K562 (cell line): ENCODE results near the gene TXNL1. TPM values are rescaled to one million over a fixed set of nuclear protein-coding genes. Genes with fewer than 3 reads are reported as not detected.

Experiments used
- ATAC-seq: fragments of 200-7000 bp; cut with Tn5 transposase; 3 replicates; pipeline ENCODE4 v1.9.1; 2020; ENCODE audit warnings: moderate library complexity
- BruUV-seq: library from RNA; stranded (reverse); fragments of 400-500 nt; replicated peaks from 2 replicates; lab custom pipeline; 2021; lab: Mats Ljungman, UMichigan
- CTCF ChIA-PET: fragments of 300-600 bp; formaldehyde crosslinking; extraction: SDS; loops from one replicate; lab custom pipeline; 2021; ENCODE audit warnings: low intra/inter-chr PET ratio; lab: Yijun Ruan, JAX
- POLR2A ChIA-PET: fragments of 300-600, 350-650 bp; sonication (Branson Sonifier 250); formaldehyde crosslinking; extraction: SDS; loops from one replicate; lab custom pipeline; 2021; ENCODE audit warnings: antibody characterized with exemption, inconsistent platforms; lab: Yijun Ruan, JAX
- DNase-seq, 4 experiments: peaks; one replicate each; pipeline versions ENCODE4 v3.0.0 to v3.0.0-alpha.2; 2011 to 2018; ENCODE audit warnings: low spot score in 3 of 4, mixed read lengths in 3 of 4; ENCODE audit errors: extremely low read depth in 1 of 4
- FAIRE-seq: peaks from 2 replicates; lab custom pipeline; 2011; peaks lifted over from hg19 to GRCh38; lab: Jason Lieb, UNC
- H2AFZ ChIP-seq: 2 replicates; pipeline ENCODE4 v1.6.0; 2011; ENCODE audit warnings: low read depth, low read length, control low read depth, inconsistent platforms
- H3K27ac ChIP-seq: fragments of 200-600 bp; 3 replicates; pipeline ENCODE4 v1.8.0; 2011; ENCODE audit warnings: low read depth, mild to moderate bottlenecking, control low read depth, inconsistent platforms, low read length, moderate library complexity, mixed read lengths; ENCODE audit errors: extremely low read depth
- H3K27me3 ChIP-seq, 2 experiments: fragments of 300-600 bp in 1 of 2; 2 replicates in 1 of 2; 3 replicates in 1 of 2; pipeline versions ENCODE4 v1.6.0 to v1.8.0; 2011; ENCODE audit warnings: inconsistent platforms in 2 of 2, low read length in 2 of 2, mild to moderate bottlenecking in 1 of 2, mixed read lengths in 1 of 2, moderate library complexity in 1 of 2; ENCODE audit not compliant: control insufficient read depth in 2 of 2, insufficient read depth in 2 of 2
- H3K36me3 ChIP-seq: fragments of 300-600 bp; 3 replicates; pipeline ENCODE4 v1.8.0; 2011; ENCODE audit warnings: mild to moderate bottlenecking, low read length, inconsistent platforms; ENCODE audit not compliant: control insufficient read depth, insufficient read depth
- H3K4me1 ChIP-seq, 2 experiments: fragments of 200-600 bp in 1 of 2; replicated peaks in 1 of 2; 2 replicates in 1 of 2; 3 replicates in 1 of 2; pipeline versions ENCODE4 v1.5.1 to v1.8.0; 2011; ENCODE audit warnings: inconsistent platforms in 2 of 2, low read length in 2 of 2, mild to moderate bottlenecking in 1 of 2, mixed read lengths in 1 of 2, moderate library complexity in 1 of 2; ENCODE audit not compliant: control insufficient read depth in 2 of 2, insufficient read depth in 2 of 2
- H3K4me2 ChIP-seq: 2 replicates; pipeline ENCODE4 v1.6.1; 2011; ENCODE audit warnings: low read length, control low read depth, inconsistent platforms, mixed read lengths; ENCODE audit not compliant: insufficient read depth
- H3K4me3 ChIP-seq: fragments of 200-600 bp; sonication (generic), shearing (Covaris generic); 2 replicates; pipeline ENCODE4 v1.5.1; 2016; ENCODE audit warnings: control low read depth, inconsistent platforms
- H3K79me2 ChIP-seq: fragments of 200-600 bp; 3 replicates; pipeline ENCODE4 v1.8.0; 2011; ENCODE audit warnings: low read length, inconsistent platforms; ENCODE audit not compliant: control insufficient read depth, insufficient read depth
- H3K9ac ChIP-seq, 2 experiments: 2 replicates each; pipeline versions ENCODE4 v1.6.0 to v1.6.1; 2011; ENCODE audit warnings: low read depth in 2 of 2, low read length in 2 of 2, control low read depth in 1 of 2, inconsistent platforms in 1 of 2, mild to moderate bottlenecking in 1 of 2, mixed read lengths in 1 of 2; ENCODE audit not compliant: insufficient read depth in 1 of 2
- H3K9me1 ChIP-seq: one replicate; pipeline ENCODE4 v1.6.0; 2011; ENCODE audit warnings: inconsistent platforms, mild to moderate bottlenecking, low read length, moderate library complexity; ENCODE audit not compliant: control insufficient read depth, insufficient read depth
- H3K9me3 ChIP-seq: replicated peaks from 2 replicates; pipeline ENCODE4 v1.5.1; 2011; ENCODE audit warnings: low read depth, low read length, inconsistent platforms; ENCODE audit not compliant: control insufficient read depth, insufficient read depth
- H4K20me1 ChIP-seq: replicated peaks from 2 replicates; pipeline ENCODE4 v1.6.1; 2011; ENCODE audit warnings: low read length, inconsistent platforms, mixed read lengths; ENCODE audit not compliant: control insufficient read depth, insufficient read depth
- ATF7 ChIP-seq: fragments of 450-650 bp; IDR thresholded peaks from 2 replicates; pipeline ENCODE4 v1.7.1; 2014; ENCODE audit warnings: mild to moderate bottlenecking, moderate library complexity
- EP400 ChIP-seq: fragments of 450-650 bp; IDR thresholded peaks from 2 replicates; pipeline ENCODE4 v1.6.1; 2017; ENCODE audit warnings: antibody characterized with exemption, mild to moderate bottlenecking, moderate library complexity
- GTF2A2 ChIP-seq: IDR thresholded peaks from 2 replicates; pipeline ENCODE4 v1.6.1; 2016; ENCODE audit warnings: mild to moderate bottlenecking, missing genetic modification characterization, missing compliant biosample characterization
- KDM2B ChIP-seq: fragments of 250-450 bp; sonication (Bioruptor Pico); IDR thresholded peaks from 2 replicates; pipeline ENCODE4 v1.8.0; 2021; ENCODE audit warnings: mild to moderate bottlenecking, moderate library complexity
- MCM5 ChIP-seq: fragments of 450-650 bp; IDR thresholded peaks from 2 replicates; pipeline ENCODE4 v1.6.1; 2016; ENCODE audit warnings: low read depth
- NUFIP1 ChIP-seq: fragments of 450-650 bp; IDR thresholded peaks from 2 replicates; pipeline ENCODE4 v1.6.1; 2018; ENCODE audit not compliant: partially characterized antibody
- THRB ChIP-seq: fragments of 450-650 bp; formaldehyde crosslinking; conservative IDR thresholded peaks from 2 replicates; pipeline ENCODE4 v1.4.0; 2022; ENCODE audit warnings: mild to moderate bottlenecking, missing genetic modification characterization
- ZBED1 ChIP-seq: IDR thresholded peaks from 2 replicates; pipeline ENCODE4 v1.6.1; 2014
- ZBTB34 ChIP-seq: fragments of 250-450 bp; sonication (Bioruptor Pico); IDR thresholded peaks from 2 replicates; pipeline ENCODE4 v1.8.0; 2021; ENCODE audit warnings: mild to moderate bottlenecking, moderate library complexity
- ZC3H11A ChIP-seq: IDR thresholded peaks from 2 replicates; pipeline ENCODE4 v1.6.1; 2012; ENCODE audit warnings: low read depth, low read length, improper control_type of control experiment
- ZNF212 ChIP-seq: fragments of 450-650 bp; formaldehyde crosslinking; IDR thresholded peaks from 2 replicates; pipeline ENCODE4 v1.4.0; 2020; ENCODE audit warnings: mild to moderate bottlenecking
- ZSCAN29 ChIP-seq: fragments of 450-650 bp; IDR thresholded peaks from 2 replicates; pipeline ENCODE4 v1.6.1; 2017
- WGBS: fragments of 100-300 bp; shearing (Covaris generic); methylation state at CpG from one replicate; pipeline ENCODE4 v1.1.6; 2016; ENCODE audit warnings: low coverage, mixed read lengths; ENCODE audit not compliant: insufficient coverage; ENCODE audit errors: missing lambda C conversion rate; 5-methylcytosine and 5-hydroxymethylcytosine counted together
- in situ Hi-C: fragments of 300-500 bp; cut with MboI; formaldehyde crosslinking; loops from 4 replicates; pipeline ENCODE4 v1.15.0; 2018; ENCODE audit warnings: inconsistent platforms, mixed read lengths
- intact Hi-C: fragments of 100-400 bp; cut with micrococcal nuclease; formaldehyde crosslinking; loops from 2 replicates; pipeline ENCODE4 v1.14.2; 2022
- polyA plus RNA-seq, 8 experiments: library from polyadenylated mRNA; depleted of rRNA in 4 of 8; stranded (reverse) in 5 of 8; unstranded in 3 of 8; fragments of >200 nt; fragmentation: Nextera tagmentation in 2 of 8; fragmentation: Illumina TruSeq in 1 of 8; extraction: Ambion mirVana in 2 of 8; extraction: Trizol in 1 of 8; gene quantifications; 2 replicates each; pipeline versions ENCODE4 v1.2.1 to v1.2.3, GENCODE V29; 2011 to 2014; ENCODE audit warnings: inconsistent platforms in 1 of 8, missing spikeins in 1 of 8
- total RNA-seq, 7 experiments: library from RNA; depleted of rRNA in 6 of 7; stranded (reverse); fragments of >200 nt in 6 of 7; fragmentation: Illumina TruSeq in 2 of 7; extraction: Trizol in 2 of 7; gene quantifications; 2 replicates each; pipeline versions ENCODE4 v1.2.1 to v1.2.3, GENCODE V29; 2011 to 2021; ENCODE audit warnings: low replicate concordance in 1 of 7

TXNL1 gene
- total and polyA plus RNA-seq, 9 of the 15 experiments (the other 6 are each of a cell fraction or from before 2014, with no cell fraction given), result 45.4 to 103 (median 65.7) TPM

DNA sequence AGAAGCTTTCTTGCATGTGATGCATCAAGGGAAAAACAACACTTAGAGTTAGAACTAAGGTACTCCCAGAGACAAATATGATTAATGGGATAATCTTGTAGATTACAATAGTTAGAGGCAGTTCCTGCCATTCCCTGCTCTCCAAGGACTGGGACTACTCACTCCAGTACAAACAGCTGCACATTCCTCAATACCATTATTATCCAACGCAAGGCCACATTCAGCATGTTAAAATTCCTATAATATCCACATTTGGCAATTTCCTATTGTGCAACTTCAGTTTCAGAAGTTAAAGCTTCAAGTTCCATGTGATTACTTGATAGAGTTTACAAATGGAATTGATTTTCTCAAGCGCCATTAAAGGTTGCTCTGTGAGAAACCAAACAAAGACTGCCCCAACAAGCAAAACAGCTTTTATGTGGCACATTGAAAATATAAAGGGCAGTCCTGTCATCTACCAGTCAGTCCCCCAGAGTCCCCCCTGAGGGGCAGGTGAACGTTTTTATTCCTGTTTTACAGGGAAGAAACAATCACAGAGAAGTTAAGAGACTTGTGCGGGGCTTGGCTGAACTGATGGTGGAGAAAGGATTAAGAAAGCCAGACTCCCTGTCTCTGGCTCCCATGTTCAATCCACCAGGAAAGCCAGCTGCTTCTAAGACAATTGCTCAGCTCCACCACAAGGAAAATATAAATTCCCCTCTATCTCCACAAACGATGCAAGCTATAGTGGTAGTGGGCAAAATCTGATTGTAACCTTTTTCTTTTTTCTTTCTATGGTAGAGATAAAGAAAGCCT is 72.6 kb downstream of the TXNL1 start:
- H3K9me1 ChIP-seq, result no peaks in the 10 kb centered on the region
- intact Hi-C loops, result no loop called here
- H3K27ac ChIP-seq, result no peak overlapping the region
- H2AFZ ChIP-seq, result no peak overlapping the region
- no peaks in the 10 kb centered on the region for H3K9me3 ChIP-seq
- TF ChIP-seq GTF2A2 (tag), result no peak
- TF ChIP-seq KDM2B (CRISPR knock-in tag), result no peak
- TF ChIP-seq ZNF212 (CRISPR knock-in tag), result no peak
- no peak for TF ChIP-seq ZBED1
- no peak for TF ChIP-seq ZC3H11A
- no peak for TF ChIP-seq ATF7
- TF ChIP-seq EP400, result no peak
- no peak for TF ChIP-seq NUFIP1
- TF ChIP-seq ZSCAN29, result no peak
- no peak for TF ChIP-seq MCM5
- TF ChIP-seq ZBTB34 (CRISPR knock-in tag), result no peak
- TF ChIP-seq THRB (CRISPR knock-in tag), result no peak
- H3K4me3 ChIP-seq, result no peak overlapping the region
- no peak for ATAC-seq
- ChIA-PET POLR2A (interaction anchor here (0.6 kb wide), 1 partner anchor 263 kb away, joined by 3 read pairs; no protein-coding TSS in a partner anchor), CTCF (no interaction called here)
- H3K27me3 ChIP-seq, result peaks cover 0 to 3% of the 10 kb centered on the region in 2 experiments; a peak in 1 of 5 replicates
- BruUV-seq, result no TSS peak
- H3K79me2 ChIP-seq, result no peaks in the 10 kb centered on the region
- DNase-seq, result no peak
- in situ Hi-C loops, result loop anchor here (25.0 kb wide), 1 partner anchor 1328 kb away; no protein-coding TSS in a partner anchor
- no peak for FAIRE-seq
- no peaks in the 10 kb centered on the region for H3K36me3 ChIP-seq
- no peaks in the 10 kb centered on the region for H4K20me1 ChIP-seq
- 2% methylated on average over 5 of the region's 5 CpGs for WGBS
- no peak overlapping the region for H3K4me2 ChIP-seq
- peaks cover 0 to 3% of the 10 kb centered on the region in 2 experiments; a peak in 2 of 5 replicates for H3K4me1 ChIP-seq
- no peak overlapping the region for H3K9ac ChIP-seq
